ENCODE results near the gene ARMH1. TPM values are rescaled to one million over a fixed set of nuclear protein-coding genes. Genes with fewer than 3 reads are reported as not detected.
"Not testable (repeated sequence)": the region's sequence is repeated elsewhere in the genome, so short reads cannot be mapped to it uniquely, and the experiment has no call there.

Gene ARMH1
- total and polyA plus RNA-seq, 4 donors, result 0.63 to 6.7 (median 1.8) TPM

DNA sequence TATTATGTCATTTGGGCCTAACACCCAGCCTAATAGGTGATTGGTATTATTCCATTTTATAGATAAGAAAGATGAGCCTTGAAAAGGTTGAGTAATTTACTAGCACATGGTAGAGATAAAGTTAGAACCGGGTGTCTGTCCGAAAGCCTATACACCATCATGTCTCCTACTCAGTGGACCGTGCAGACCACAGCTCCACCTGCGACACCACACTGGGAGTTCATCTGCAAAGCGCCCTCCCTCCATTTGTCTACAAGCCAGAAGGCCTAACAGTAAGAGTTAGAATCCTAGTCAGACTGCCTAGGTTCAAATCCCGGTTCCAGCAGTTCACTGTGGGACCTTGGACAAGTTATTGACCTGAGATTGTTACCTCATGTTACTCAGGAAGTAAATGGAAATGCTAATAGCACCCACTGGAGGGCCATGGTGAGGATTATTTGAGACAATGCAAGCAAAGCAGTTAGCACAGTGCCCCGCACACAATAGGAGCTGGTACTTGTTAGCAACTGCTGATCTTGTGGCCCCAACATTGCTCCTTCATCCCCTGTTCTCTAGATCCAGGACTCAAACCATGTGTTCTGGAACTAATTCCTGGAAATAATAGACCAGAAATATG lies 20.5 kb downstream of the ARMH1 start:
- intact Hi-C loops (cut with DNase I), result no loop called here
- ATAC-seq (ENCODE audit: low FRiP score), result no peak
- no peak for DNase-seq

DNA sequence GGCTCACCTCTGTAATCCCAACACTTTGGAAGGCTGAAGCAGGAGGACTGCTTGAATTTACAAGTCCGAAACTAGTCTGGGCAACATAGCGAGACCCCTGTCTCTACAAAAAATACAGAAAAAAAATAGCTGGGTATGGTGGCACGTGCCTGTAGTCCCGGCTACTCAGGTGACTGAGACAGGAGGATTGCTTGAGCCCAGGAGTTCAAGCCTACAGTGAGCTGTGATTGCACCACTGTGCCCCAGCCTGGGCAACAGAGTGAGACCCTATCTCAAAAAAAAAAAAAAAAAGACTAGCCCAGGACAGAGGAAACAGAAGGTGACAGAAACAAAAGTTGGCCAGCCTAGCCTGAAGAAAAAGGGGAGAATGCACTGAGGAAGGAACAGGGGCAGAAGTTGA lies 21.2 kb downstream of the ARMH1 start:
- 90 to 96% methylated on average over 4 of the region's 4 CpGs for WGBS, 2 donors
- H3K36me3 ChIP-seq (ENCODE audit: control insufficient read depth in 1 of 2, insufficient read depth in 2 of 2, low read length in 1 of 2), result no peaks in the 10 kb centered on the region
- no peak overlapping the region for H3K4me3 ChIP-seq (ENCODE audit: low read length in 2 of 2)
- ATAC-seq (ENCODE audit: low FRiP score) (no peak), DNase-seq (no peak)
- no peaks in the 10 kb centered on the region for H3K27me3 ChIP-seq (ENCODE audit: control insufficient read depth in 1 of 2, insufficient read depth in 2 of 2, low read length in 1 of 2)
- no peak overlapping the region for H3K27ac ChIP-seq (ENCODE audit: low read depth in 1 of 2, low read length in 2 of 2)
- intact Hi-C loops (cut with DNase I), result no loop called here
- no peaks in the 10 kb centered on the region for H3K9me3 ChIP-seq (ENCODE audit: control insufficient read depth, low read length)
- H3K4me1 ChIP-seq (ENCODE audit: control insufficient read depth in 1 of 2, insufficient read depth in 2 of 2, low read length in 2 of 2), result no peaks in the 10 kb centered on the region

More for the DNA sequence above, 20.5 kb downstream of the ARMH1 start:
- Histone ChIP-seq H3K9me3 (ENCODE audit: control insufficient read depth, low read length) (no peaks in the 10 kb centered on the region), H3K36me3 (ENCODE audit: control insufficient read depth in 1 of 2, insufficient read depth in 2 of 2, low read length in 1 of 2) (no peaks in the 10 kb centered on the region), H3K27ac (ENCODE audit: low read depth in 1 of 2, low read length in 2 of 2) (no peak overlapping the region), H3K4me3 (ENCODE audit: low read length in 2 of 2) (no peak overlapping the region), H3K4me1 (ENCODE audit: control insufficient read depth in 1 of 2, insufficient read depth in 2 of 2, low read length in 2 of 2) (no peaks in the 10 kb centered on the region), H3K27me3 (ENCODE audit: control insufficient read depth in 1 of 2, insufficient read depth in 2 of 2, low read length in 1 of 2) (no peaks in the 10 kb centered on the region)
- 95 to 96% methylated on average over 7 of the region's 7 CpGs for WGBS, 2 donors

- no peaks in the 10 kb centered on the region for H3K27me3 ChIP-seq (ENCODE audit: control insufficient read depth in 1 of 2, insufficient read depth in 2 of 2, low read length in 1 of 2)
- no peak for ATAC-seq (ENCODE audit: low FRiP score)
- WGBS, 2 donors, result 87 to 89% methylated on average over 3 of the region's 3 CpGs
- H3K36me3 ChIP-seq (ENCODE audit: control insufficient read depth in 1 of 2, insufficient read depth in 2 of 2, low read length in 1 of 2), result no peaks in the 10 kb centered on the region
- no peak overlapping the region for H3K27ac ChIP-seq (ENCODE audit: low read depth in 1 of 2, low read length in 2 of 2)
- H3K4me3 ChIP-seq (ENCODE audit: low read length in 2 of 2), result no peak overlapping the region
- no peaks in the 10 kb centered on the region for H3K9me3 ChIP-seq (ENCODE audit: control insufficient read depth, low read length)
- no peak for DNase-seq
- no peaks in the 10 kb centered on the region for H3K4me1 ChIP-seq (ENCODE audit: control insufficient read depth in 1 of 2, insufficient read depth in 2 of 2, low read length in 2 of 2)
- intact Hi-C loops (cut with DNase I), result no loop called here
These were observed 21.6 kb downstream of the ARMH1 start for GRCh38 chr1:44696101-44696500.

GRCh38 chr1:44696789-44697345 lies 22.4 kb downstream of the ARMH1 start:
- WGBS, 2 donors, result 73 to 75% methylated on average over 7 of the region's 7 CpGs
- intact Hi-C loops (cut with DNase I), result no loop called here
- Histone ChIP-seq H3K9me3 (ENCODE audit: control insufficient read depth, low read length) (no peaks in the 10 kb centered on the region), H3K27me3 (ENCODE audit: control insufficient read depth in 1 of 2, insufficient read depth in 2 of 2, low read length in 1 of 2) (no peaks in the 10 kb centered on the region), H3K4me1 (ENCODE audit: control insufficient read depth in 1 of 2, insufficient read depth in 2 of 2, low read length in 2 of 2) (no peaks in the 10 kb centered on the region), H3K36me3 (ENCODE audit: control insufficient read depth in 1 of 2, insufficient read depth in 2 of 2, low read length in 1 of 2) (no peaks in the 10 kb centered on the region), H3K4me3 (ENCODE audit: low read length in 2 of 2) (no peak overlapping the region), H3K27ac (ENCODE audit: low read depth in 1 of 2, low read length in 2 of 2) (no peak overlapping the region)
- DNase-seq (no peak), ATAC-seq (ENCODE audit: low FRiP score) (no peak)

DNA sequence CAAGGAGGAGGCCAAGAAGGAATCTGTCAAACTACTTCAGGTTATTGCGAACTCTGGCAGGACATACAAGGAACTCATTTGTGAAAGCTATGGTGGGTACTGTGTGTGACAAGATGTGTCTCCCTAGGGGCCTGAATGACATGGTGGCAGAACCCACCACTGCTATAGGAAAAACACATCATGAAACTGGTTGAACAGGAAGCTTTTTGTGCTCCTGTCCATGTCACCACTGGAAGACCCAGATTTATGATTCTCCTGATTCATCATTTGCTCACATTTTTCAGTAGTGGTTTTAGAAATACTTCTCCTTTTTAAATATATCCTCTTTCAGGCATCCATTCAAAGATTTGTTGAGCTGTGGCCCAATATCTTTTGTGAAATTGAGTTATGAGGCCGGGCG lies 23.6 kb downstream of the ARMH1 start:
- no peak for ATAC-seq (ENCODE audit: low FRiP score)
- intact Hi-C loops (cut with DNase I), result no loop called here
- no peak overlapping the region for H3K27ac ChIP-seq (ENCODE audit: low read depth in 1 of 2, low read length in 2 of 2)
- no peaks in the 10 kb centered on the region for H3K9me3 ChIP-seq (ENCODE audit: control insufficient read depth, low read length)
- 95 to 96% methylated on average over 3 of the region's 3 CpGs for WGBS, 2 donors
- H3K27me3 ChIP-seq (ENCODE audit: control insufficient read depth in 1 of 2, insufficient read depth in 2 of 2, low read length in 1 of 2), result no peaks in the 10 kb centered on the region
- DNase-seq, result no peak
- H3K4me3 ChIP-seq (ENCODE audit: low read length in 2 of 2), result no peak overlapping the region
- no peaks in the 10 kb centered on the region for H3K4me1 ChIP-seq (ENCODE audit: control insufficient read depth in 1 of 2, insufficient read depth in 2 of 2, low read length in 2 of 2)
- H3K36me3 ChIP-seq (ENCODE audit: control insufficient read depth in 1 of 2, insufficient read depth in 2 of 2, low read length in 1 of 2), result no peaks in the 10 kb centered on the region

- not testable (repeated sequence) for DNase-seq; ATAC-seq (ENCODE audit: low FRiP score)
- WGBS, 2 donors, result 90 to 97% methylated on average over 9 of the region's 9 CpGs
These were observed 24.9 kb downstream of the ARMH1 start for GRCh38 chr1:44699375-44699774.

DNA sequence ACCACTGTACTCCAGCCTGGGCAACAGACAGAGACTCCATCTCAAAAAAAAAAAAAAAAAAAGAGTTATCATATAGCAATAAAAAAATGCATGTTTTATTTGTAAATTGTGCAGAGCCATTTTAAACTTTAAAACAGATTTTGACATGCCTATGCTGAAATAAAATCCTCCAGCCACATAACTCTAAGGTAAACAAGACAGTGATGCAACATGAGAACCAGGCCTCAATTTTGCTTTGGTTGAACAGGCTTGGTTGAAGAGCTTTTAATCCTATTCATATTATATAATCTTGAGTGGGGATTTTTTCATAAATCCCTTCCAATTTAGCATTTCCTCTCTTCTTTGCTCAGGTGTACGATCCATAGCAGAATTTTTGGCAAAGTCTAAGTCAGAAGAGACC lies 26.1 kb downstream of the ARMH1 start:
- no peaks in the 10 kb centered on the region for H3K9me3 ChIP-seq (ENCODE audit: control insufficient read depth, low read length)
- WGBS, 2 donors, result 89 to 93% methylated on average over 1 of the region's 1 CpG
- H3K4me3 ChIP-seq (ENCODE audit: low read length in 2 of 2), result no peak overlapping the region
- H3K27ac ChIP-seq (ENCODE audit: low read depth in 1 of 2, low read length in 2 of 2), result no peak overlapping the region
- H3K4me1 ChIP-seq (ENCODE audit: control insufficient read depth in 1 of 2, insufficient read depth in 2 of 2, low read length in 2 of 2), result no peaks in the 10 kb centered on the region
- no peaks in the 10 kb centered on the region for H3K27me3 ChIP-seq (ENCODE audit: control insufficient read depth in 1 of 2, insufficient read depth in 2 of 2, low read length in 1 of 2)
- DNase-seq (no peak), ATAC-seq (ENCODE audit: low FRiP score) (no peak)
- intact Hi-C loops (cut with DNase I), result no loop called here
- no peaks in the 10 kb centered on the region for H3K36me3 ChIP-seq (ENCODE audit: control insufficient read depth in 1 of 2, insufficient read depth in 2 of 2, low read length in 1 of 2)

More at GRCh38 chr1:44699375-44699774, 24.9 kb downstream of the ARMH1 start:
- H3K36me3 ChIP-seq (ENCODE audit: control insufficient read depth in 1 of 2, insufficient read depth in 2 of 2, low read length in 1 of 2); intact Hi-C loops (cut with DNase I); H3K27ac ChIP-seq (ENCODE audit: low read depth in 1 of 2, low read length in 2 of 2); H3K27me3 ChIP-seq (ENCODE audit: control insufficient read depth in 1 of 2, insufficient read depth in 2 of 2, low read length in 1 of 2); H3K9me3 ChIP-seq (ENCODE audit: control insufficient read depth, low read length); H3K4me1 ChIP-seq (ENCODE audit: control insufficient read depth in 1 of 2, insufficient read depth in 2 of 2, low read length in 2 of 2); H3K4me3 ChIP-seq (ENCODE audit: low read length in 2 of 2): not testable (repeated sequence)

DNA sequence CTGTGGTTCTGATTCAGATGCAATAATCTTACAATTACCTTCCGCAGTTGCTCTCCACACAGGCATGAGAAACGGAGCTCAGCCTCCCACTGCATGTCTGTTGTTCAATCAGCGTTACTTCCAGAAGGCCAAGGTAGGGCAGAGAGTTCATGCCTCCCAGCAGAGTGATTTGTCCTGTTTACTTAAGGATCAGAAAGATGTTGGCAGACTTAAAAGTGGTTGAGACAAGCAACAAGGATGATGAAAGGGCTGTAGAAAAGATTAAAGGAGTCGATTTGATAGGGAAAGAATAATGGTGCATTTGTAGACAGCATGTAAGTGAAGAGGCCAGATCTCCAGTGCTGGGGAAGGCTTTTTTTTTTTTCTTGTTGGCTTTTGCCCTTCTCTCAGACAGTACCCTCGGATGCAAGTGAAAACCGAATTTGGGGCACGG lies 26.6 kb downstream of the ARMH1 start:
- Histone ChIP-seq H3K36me3 (ENCODE audit: control insufficient read depth in 1 of 2, insufficient read depth in 2 of 2, low read length in 1 of 2) (no peaks in the 10 kb centered on the region), H3K9me3 (ENCODE audit: control insufficient read depth, low read length) (no peaks in the 10 kb centered on the region), H3K4me1 (ENCODE audit: control insufficient read depth in 1 of 2, insufficient read depth in 2 of 2, low read length in 2 of 2) (no peaks in the 10 kb centered on the region), H3K4me3 (ENCODE audit: low read length in 2 of 2) (no peak overlapping the region), H3K27ac (ENCODE audit: low read depth in 1 of 2, low read length in 2 of 2) (no peak overlapping the region), H3K27me3 (ENCODE audit: control insufficient read depth in 1 of 2, insufficient read depth in 2 of 2, low read length in 1 of 2) (no peaks in the 10 kb centered on the region)
- DNase-seq, result no peak
- ATAC-seq (ENCODE audit: low FRiP score), result no peak
- intact Hi-C loops (cut with DNase I), result no loop called here
- 79 to 81% methylated on average over 7 of the region's 7 CpGs for WGBS, 2 donors

- Histone ChIP-seq H3K4me3 (ENCODE audit: low read length in 2 of 2) (no peak overlapping the region), H3K27me3 (ENCODE audit: control insufficient read depth in 1 of 2, insufficient read depth in 2 of 2, low read length in 1 of 2) (peaks cover 0 to 2% of the 10 kb centered on the region in 2 donors), H3K9me3 (ENCODE audit: control insufficient read depth, low read length) (no peaks in the 10 kb centered on the region), H3K36me3 (ENCODE audit: control insufficient read depth in 1 of 2, insufficient read depth in 2 of 2, low read length in 1 of 2) (no peaks in the 10 kb centered on the region), H3K4me1 (ENCODE audit: control insufficient read depth in 1 of 2, insufficient read depth in 2 of 2, low read length in 2 of 2) (no peaks in the 10 kb centered on the region), H3K27ac (ENCODE audit: low read depth in 1 of 2, low read length in 2 of 2) (no peak overlapping the region)
- ATAC-seq (ENCODE audit: low FRiP score), result no peak
- no peak for DNase-seq
- intact Hi-C loops (cut with DNase I), result no loop called here
- 85 to 87% methylated on average over 6 of the region's 6 CpGs for WGBS, 2 donors
These were observed 31.0 kb downstream of the ARMH1 start for GRCh38 chr1:44705470-44705869.

All from aorta (tissue), 5 donors.